NCI-H128 (cell line): ENCODE measurements around the gene ATAD3C.
"Not testable (repeated sequence)": the region's sequence is repeated elsewhere in the genome, so short reads cannot be mapped to it uniquely, and the experiment has no call there.

Source experiments
- DNase-seq: peaks from one replicate; lab custom pipeline; 2025; ENCODE audit not compliant: unreplicated experiment; lab: John Stamatoyannopoulos, UW

The ATAD3C gene

DNA sequence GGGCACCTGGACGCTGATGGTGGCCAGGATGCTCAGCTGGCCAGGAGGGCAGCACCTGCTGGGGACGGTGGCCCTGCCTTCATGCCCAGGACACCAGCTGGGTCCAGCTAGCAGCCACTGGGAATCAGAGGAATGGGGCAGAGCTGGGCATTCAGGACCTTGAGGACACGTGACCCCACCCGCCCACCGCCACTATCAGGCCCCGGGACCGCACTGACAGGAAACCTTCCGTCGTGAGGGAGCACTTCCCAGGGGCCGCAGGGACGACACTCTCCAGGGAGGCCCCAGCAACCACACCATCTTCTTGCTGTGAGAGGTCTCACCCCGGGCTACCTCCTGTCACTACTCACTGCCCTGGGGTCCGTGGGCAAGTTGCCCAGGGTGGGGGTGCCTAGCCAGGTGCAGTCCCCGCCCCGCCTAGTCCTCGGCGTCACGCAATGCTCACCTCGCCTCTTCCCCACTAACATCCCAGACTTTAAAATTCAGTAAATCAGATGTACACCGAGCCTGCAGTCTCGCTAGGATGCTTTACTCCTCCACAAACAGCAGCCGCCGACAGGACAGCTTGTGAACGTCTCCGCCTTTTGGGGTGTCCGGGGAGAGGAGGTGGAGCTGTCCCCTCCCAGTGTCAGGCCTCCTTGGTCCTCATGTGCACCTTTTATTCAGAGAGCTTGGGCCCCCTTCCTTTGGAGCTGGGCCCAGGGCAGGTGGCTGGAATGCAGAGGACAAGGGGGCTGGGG, 9.1 kb upstream of the ATAD3C start:
- no peak for DNase-seq

DNA sequence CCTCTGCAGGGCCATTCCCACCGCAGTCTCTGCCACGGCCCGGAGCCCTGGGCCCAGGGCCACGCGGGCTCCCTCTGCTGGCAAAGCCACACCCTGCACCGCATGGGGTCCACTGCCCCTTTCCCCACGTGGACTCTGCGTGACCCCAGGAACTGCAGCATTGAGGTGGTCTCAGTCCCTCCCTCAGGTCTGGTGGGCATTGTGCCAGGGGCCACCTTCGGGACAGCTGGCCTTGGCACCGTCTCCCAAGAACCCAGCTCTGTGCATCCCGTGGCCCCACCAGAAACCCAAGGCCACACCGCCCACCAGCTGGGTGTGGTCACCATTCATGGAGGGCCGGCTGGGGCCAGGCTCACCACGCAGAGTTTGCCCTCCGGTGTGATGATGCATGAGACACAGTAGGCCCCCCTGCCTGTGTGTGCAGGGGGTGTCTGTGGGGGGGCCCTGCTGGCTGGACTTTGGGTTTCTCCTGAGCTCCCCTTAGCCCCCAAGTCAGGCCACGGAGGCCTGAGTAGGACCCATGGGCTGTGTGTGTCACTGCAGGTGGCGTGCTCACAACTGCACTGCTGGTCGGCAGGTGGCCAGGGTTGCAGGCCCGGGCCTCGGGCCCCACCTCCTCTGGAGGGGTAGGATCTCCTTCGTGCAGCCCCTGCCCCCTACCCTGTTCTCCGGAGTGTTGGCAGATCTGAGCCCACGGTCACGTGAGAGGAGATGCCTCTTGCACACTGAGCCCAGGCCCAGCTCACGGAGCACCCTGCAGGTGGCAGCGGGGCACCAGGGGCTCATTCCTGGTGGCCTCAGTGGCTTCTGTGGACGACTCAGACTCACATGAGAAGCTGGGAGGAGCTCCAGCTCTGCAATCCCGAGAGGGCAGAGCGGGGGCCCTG, 8.2 kb upstream of the ATAD3C start:
- DNase-seq = no peak

DNA sequence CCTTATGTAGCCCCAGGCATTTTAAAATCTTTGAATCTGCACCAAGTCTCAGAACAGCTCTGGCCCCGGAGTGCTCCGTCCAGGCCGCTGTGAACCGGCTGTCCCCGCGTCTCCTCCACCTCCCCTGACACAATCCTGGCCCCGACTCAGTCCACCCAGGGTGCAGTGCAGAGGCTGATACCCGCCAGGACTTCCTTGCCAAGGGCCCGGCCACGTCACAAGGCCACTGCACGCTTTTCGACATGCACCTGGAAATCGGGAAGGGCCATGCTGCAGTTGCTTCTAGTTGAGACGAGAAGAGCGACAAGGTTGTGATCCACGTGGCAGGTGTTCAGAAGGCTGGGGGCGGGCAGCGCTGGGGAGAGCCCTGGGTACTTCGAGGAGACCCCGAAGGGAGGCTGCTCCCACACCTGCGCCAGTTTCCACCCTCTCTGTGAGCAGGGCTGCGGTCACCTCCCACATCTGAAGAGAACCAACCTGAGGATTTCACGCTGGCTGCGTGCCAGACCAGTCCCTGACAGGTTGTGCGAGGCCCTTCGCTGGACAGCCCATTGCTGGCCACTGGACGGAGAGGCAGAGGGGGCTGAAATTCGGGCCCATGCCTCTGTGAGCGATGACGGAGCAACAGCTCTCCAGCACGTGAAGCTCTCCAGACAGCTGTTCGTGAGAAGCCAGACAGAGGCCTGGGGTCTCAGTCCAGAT, 7.3 kb upstream of the ATAD3C start:
- no peak for DNase-seq

DNA sequence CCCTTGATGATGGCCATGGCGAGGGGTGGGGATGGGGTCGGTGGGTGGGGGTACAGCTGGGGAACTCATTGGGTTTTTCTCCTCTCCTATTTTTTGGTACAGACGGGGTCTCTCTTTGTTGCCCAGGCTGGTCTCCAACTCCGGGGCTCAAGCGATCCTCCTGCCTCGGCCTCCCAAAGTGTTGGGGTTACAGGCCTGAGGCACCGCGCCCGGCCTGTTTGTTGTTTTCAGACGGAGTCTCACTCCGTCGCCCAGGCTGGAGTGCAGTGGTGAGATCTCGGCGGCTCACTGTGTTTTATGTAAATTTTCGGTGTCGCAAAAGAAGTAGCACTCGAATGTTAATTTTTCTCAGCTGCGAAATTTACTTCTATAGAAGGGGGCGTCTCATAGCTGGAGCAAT, 2.9 kb upstream of the ATAD3C start:
- DNase-seq = not testable (repeated sequence)

DNA sequence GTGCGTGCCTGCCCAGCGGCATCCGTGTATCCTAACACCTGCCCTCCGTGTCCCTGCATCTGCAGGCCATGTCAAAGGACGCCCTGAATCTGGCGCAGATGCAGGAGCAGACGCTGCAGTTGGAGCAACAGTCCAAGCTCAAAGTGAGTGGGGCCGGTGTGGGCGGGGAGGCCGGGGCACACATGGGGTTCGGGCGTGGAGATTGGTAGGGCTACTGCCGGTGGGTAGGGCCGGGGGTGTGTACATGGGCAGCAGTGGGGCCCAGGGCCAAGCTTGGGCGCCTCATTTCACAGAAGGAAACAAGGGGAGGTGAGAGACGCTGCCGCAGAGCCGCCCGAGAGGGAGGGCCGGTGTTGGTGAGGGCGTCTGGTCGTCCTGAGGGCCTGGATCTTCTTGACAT, 1.1 kb downstream of the ATAD3C start:
- DNase-seq = not testable (repeated sequence)

DNA sequence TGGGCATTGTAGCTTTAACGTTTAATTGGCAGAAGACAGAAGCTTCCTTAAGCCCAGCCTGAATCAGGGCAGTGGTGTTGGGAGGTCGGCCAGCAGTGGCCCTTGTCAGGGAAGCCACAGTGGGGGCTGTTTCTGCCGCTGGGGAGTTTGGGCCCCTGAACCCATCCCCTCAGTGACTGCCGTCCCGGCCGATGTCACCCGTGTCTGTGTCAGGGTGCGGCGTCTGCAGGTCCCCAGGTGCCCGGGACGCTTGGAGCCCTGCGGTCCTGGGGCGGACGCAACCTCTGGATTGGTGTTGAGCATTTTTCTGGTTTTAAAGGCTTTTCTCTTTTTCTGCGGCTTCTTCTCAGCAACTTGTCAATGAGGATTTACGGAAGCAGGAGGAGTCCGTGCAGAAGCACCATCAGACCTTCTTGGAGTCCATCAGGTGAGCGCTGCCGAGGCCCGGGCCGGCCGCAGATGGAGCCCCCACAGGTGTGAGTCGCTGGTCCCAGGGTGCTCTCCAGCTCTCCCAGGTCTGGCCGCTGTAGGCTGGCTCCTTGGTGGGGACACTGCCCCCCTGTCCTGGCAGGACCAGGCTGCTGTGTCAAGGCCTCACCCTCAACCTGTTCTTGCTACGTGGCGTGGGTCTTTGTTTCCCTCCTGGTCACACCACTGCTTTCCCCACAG, 2.3 kb downstream of the ATAD3C start:
- no peak for DNase-seq

DNA sequence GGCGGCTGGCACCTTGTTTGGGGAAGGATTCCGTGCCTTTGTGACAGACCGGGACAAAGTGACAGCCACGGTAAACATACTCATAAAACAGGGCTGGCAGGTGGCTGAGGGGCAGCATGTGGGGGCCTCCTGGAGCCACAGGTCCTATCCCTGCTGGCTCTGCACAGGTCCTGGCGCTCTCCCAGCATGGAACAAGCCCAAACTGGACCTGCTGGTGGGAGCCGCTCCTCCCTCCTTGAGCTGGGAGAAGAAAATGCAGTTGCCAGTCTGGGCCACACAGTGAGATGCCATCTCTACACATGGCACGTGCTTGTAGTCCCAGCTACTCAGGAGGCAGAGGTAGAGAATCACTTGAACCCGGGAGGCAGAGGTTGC, 2.9 kb downstream of the ATAD3C start:
- DNase-seq = not testable (repeated sequence)

DNA sequence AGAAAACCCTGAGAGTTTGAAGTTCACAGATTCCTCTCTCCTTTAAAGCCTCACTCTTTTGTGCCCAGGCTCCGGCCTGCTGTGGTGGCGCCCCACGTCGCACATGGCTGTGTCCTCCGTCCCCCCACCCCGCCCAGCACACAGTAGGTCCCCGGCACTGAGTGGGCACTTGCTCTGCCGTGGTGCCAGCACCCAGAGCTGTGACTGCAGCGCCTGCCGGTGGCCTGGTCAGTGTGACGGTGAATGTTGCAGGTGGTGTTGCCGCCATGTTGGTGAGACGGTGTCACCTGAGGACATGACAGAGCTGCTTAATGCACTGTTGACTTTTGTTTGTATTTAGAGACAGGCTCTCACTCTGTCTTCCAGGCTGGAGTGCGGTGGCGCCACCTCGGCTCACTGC, 3.4 kb downstream of the ATAD3C start:
- no peak for DNase-seq

DNA sequence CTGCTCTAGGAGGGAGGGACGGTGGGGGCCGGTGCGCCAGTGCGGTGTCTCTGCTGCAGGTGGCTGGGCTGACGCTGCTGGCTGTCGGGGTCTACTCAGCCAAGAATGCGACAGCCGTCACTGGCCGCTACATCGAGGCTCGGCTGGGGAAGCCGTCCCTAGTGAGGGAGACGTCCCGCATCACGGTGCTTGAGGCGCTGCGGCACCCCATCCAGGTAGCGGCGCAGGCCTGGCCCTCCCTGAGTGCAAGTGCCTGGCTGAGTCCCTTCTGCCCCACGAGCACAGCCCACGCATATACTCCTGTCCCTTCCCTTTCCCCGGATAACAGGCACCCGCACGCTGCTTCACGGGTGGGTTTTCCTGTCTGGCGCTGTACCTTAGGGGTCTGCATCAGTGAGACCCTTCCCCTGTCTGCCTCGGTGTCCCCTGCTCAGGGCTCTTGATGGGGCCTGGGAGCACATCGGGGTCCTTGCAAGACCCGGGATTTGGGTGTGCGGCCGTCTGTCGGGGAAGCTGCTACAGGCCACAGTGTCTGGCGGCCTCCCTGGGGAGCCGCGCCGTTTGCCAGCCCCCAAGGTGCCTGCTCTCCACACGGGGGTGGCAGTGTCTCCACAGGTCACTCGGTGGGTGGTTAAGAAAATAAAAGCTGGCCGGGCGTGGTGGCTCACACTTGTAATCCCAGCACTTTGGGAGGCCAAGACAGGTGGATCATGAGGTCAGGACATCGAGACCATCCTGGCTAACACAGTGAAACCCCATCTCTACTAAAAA, 5.0 kb downstream of the ATAD3C start:
- not testable (repeated sequence) for DNase-seq

DNA sequence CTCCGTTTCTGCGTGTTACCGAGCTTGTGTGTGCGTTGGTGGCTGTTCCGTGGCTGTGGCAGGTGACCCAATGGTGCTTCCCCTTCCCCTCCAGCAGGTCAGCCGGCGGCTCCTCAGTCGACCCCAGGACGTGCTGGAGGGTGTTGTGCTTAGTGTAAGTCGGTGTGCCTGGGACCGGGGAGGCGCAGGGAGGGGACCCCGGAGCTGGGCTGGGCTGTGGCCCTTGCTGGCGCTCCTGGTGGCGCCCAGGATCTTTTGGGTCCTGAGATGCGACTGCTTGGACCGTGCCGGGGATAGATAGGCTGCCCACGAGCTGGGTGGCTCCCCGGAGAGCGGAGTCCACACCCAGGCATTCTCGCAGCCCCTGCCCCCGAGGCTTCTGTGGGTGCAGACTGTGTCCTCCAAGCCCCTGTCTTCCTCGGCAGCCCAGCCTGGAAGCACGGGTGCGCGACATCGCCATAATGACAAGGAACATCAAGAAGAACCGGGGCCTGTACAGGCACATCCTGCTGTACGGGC, 5.9 kb downstream of the ATAD3C start:
- no peak for DNase-seq

DNA sequence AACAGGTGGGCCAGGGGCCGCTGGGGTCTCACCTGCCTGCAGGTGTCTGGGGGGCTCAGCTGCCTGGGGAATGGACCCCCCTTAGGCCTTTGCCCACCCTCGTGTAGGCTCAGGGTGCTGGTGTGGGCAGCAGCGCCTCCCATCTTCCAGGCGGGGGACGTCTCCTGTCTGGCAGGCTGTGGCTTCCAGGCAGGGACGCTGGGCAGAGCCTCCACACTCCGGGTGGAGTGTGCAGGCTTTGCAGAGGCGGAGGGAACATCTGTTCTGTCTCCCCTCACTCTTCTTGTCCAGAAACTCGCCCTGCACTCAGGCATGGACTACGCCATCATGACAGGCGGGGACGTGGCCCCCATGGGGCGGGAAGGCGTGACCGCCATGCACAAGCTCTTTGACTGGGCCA, 6.4 kb downstream of the ATAD3C start:
- not testable (repeated sequence) for DNase-seq

DNA sequence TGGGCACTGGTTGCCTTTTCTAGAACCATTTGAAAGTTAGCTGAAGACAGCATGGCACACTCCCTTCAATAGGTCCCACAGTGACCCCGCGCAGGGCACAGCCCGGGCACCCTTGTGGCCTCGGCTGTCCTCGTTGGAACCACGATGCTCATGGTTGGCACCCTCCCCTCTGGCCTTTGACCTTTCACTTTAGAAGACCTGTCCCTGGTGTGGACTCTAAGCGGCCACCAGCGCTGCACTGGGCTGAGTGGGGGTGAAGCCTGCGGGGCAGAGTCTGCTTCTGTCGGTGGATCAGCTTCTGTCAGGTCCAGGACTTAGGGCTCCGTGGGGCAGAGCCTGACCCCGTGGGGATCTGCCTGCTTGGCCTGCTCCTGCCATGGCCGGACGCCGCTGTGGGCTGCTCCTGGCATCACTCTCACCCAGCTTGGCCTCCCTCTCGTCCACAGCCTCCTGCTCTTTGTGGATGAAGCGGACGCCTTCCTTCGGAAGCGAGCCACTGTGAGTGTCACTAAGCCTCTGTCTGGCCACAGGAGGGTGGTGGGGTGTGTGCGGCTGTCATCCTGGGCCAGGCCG, 7.3 kb downstream of the ATAD3C start:
- not testable (repeated sequence) for DNase-seq

DNA sequence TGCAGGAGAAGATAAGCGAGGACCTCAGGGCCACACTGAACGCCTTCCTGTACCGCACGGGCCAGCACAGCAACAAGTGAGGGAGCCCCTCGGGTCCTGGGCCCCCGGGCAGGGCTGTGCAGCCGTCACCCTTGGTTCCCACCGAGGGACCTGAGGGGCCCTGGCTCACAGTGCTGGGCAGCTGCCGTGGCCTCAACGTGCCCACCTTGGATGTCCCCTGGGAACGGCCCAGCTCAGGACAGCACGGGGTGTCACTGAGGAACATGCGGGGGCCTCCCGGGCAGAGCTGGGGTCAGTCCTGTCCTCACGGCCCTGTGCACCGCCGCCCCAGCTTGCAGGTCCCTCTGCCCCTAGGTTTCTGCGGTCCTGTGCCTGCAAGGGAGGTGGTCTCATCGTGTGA, 9.7 kb downstream of the ATAD3C start:
- not testable (repeated sequence) for DNase-seq

DNA sequence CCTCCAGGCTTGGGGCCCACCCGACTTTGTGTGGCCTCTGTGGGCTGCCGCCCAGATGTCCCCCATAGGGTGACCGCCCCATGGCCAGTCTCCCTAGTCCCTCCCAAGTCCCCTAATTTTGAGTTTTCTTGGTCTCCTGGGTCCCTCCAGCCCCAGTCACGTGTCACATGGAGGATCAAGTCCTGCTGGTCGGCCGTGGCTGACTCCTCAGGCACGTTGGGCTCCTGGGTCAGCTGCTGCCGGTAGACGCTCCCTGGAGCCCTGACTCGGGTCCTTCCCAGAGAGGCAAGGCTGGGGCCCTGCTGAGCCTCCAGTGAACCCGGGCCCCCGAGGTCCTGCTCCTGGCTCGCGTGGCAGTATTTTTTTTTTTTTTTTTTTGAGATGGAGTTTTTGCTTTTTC, 10.2 kb downstream of the ATAD3C start:
- not testable (repeated sequence) for DNase-seq

DNA sequence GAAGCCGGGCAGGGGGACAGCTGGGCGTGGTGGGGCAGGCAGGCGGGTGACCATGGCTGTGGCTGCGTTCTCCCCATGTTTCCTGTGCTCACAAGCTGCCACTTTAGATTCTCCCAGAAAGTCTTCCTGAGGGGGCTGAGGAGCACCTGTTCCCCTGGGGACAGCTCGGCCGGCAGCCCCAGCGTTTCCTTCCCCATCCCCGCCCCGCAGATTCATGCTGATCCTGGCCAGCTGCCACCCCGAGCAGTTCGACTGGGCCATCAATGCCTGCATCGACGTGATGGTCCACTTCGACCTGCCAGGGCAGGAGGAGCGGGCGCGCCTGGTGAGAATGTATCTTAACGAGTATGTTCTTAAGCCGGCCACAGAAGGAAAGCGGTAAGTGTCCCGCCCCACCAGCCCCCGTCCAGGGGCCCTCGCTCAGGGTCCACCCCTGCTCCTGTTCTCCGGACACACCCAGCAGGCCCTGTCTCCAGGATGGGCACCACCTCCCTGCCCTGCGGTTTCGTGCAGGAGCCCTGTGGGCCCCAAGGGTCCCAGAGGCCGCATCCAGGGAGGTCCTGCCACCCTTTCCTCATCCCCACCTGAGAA, 11.1 kb downstream of the ATAD3C start:
- DNase-seq = no peak

DNA sequence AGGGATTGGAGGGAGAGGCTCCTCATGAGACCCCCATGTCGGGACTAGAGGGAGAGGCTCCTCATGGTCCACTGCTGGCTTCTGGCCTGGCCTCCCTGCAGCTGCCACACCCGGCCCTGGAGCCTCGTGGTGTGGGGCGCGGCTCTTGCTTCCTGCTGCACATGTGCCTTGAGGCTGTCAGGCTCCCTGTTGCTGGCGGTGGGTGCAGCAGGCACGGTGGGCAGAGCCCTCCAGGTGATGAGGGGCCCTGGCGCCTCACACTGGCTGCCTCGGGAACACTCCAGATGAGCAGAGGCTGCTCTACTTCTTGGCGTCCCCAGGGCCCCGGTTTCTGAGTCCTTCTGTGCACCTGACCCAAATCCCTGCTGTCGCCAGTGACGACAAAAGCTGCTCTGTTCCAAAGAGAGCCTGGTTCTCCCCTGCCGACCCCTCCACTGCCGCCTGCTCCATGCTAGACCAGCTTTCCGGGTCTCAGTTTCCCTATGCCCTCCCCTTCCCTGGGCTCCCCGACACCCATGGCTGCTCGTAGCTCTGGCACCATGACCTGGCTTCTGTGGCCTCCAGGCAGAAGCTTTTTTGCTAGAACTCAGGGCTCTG, 12.3 kb downstream of the ATAD3C start:
- DNase-seq = no peak

DNA sequence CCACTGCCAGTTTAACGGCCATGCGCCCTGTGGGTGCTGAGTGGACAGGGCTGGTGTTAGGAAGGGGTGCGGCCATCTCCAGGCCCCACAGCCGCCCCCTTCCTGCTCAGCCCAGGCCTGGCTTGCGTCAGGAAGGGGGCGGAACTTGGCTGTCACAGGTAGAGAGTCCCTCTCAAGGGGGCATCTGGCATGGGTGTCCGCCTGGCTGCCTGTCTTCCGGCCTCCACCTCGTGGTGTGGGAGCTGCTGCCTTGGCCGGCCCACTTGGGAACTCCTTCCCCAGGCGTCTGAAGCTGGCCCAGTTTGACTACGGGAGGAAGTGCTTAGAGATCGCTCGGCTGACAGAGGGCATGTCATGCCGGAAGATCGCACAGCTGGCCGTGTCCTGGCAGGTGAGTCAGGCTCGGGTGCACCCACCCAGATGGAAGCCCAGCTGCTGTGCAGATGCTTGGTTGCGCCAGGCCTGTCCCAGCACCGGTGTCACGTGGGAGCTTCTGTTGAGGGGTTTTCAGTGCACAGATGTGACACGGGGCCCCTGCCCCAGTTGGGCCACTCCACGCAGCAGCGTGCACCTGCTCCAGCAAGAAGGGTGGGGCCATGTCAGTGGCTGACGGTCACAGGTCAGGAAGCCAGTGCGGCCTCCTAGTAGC, 13.0 kb downstream of the ATAD3C start:
- DNase-seq = no peak

DNA sequence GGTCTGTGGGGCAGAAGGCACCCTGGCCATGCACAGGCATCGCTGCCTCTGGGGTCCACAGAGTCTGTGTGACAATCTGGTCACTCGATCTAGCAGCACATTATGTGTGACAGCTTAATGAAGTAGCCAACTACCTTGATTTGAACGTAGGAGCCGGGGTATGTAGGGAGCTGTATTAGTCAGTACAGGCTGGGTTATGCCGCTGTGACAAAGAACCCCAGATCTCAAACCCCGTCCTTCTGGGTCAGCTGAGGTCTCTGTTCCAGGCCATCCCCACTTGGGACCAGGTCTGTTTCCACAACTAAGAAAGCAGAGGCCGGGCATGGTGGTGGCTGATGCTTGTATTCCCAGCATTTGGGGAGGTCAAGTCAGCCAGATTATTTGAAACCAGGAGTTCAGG, 13.8 kb downstream of the ATAD3C start:
- no peak for DNase-seq
